ENCODE measurements around the gene TRIM26.
"Not testable (repeated sequence)": the region's sequence is repeated elsewhere in the genome, so short reads cannot be mapped to it uniquely, and the experiment has no call there.

Gene TRIM26

GRCh38 chr6:30154061-30154460 lies 59.1 kb downstream of the TRIM26 start:
- DNase-seq (ENCODE audit: low read depth in 2 of 2), result no peak

DNA sequence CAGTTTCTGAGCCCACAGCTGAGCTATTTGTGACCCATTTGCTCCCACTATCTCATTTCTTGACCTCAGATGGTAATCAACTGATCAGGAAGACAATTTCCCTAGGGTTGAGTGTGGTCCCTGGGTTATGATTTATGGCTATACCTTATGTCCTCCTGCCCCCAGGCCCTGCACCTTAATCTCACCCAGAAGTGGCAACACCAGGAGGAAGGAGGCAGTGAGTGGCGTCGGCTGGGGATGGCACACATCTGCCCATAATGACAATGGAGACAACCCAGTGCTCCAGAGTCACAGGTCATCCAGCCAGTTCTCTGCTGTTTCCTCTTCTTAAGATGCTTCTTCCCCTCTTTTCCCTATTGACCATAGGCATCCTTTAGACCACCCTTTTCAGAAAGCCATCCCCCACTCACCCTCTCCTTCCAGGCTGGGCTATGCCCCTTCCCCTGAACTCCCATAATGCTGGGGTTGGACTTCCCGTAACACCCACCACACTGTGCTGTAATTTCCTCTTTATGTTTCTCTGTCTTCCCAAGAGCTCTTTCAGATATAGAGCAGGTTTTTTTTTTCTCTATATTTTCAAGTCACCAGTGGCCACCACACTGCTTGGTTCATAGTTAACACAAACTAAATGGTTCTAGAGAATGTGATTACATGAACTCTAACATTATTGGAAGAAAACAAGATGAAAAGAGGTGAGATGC lies 60.1 kb downstream of the TRIM26 start:
- DNase-seq (ENCODE audit: low read depth in 2 of 2), result no peak

DNA sequence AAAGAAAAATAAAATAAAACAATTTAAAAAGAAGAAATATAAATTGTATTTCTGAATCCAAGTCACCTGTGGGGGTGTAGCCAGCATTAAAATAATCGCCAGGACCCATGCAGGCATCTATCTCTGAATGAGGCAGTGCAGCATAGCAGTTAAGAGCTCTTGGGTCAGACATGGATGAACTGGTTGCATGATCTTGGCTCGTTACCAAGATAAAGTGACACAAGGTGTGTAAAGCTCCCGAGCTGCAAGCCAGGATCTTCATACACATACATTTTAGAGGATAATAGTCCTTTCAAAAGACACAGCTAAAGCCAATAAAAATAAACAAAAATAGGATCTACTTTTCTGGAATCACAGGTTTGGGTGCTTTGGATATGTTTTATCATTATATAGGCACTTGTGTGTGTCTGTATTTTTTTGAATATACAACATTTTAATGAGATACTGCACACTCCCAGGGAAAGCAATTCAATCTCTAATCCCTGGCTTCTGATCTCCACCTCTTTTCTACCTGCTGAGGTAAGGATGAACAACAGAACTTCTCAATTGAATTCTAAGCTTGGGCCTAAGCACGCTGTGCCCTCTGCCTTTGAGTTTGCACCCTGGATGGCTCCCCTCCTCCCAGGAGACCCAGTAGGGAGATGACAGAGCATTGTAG lies 61.1 kb downstream of the TRIM26 start:
- DNase-seq (ENCODE audit: low read depth in 2 of 2), result no peak

- no peak for DNase-seq (ENCODE audit: low read depth in 2 of 2)
Measured at GRCh38 chr6:30151580-30151979, 61.6 kb downstream of the TRIM26 start.

- no peak for DNase-seq (ENCODE audit: low read depth in 2 of 2)
Measured at GRCh38 chr6:30150671-30151395, 62.4 kb downstream of the TRIM26 start.

GRCh38 chr6:30149858-30150550 lies 63.2 kb downstream of the TRIM26 start:
- DNase-seq (ENCODE audit: low read depth in 2 of 2), result no peak

GRCh38 chr6:30149234-30149633 lies 64.0 kb downstream of the TRIM26 start:
- no peak for DNase-seq (ENCODE audit: low read depth in 2 of 2)

DNA sequence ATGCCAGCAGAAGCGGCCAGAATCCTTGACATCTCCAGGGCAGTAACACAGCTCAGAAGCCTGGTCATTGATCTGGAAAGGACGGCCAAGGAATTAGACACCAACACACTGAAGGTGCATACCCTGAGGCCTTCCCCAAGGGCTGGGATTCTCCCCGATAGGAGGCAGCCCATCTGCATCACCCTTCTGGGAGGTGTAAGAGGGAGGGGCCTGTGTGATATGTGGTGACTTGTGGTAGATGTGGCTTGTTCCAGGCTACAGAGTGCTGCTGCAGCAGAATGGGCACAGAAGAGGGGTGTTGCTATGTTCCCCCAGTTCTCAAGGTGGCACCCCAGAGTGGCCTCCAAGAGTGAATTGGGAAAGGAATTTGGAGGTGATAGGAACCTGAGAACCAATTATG lies 66.1 kb downstream of the TRIM26 start:
- DNase-seq (ENCODE audit: low read depth in 2 of 2), result no peak

- no peak for DNase-seq (ENCODE audit: low read depth in 2 of 2)
Measured at GRCh38 chr6:30145818-30146217, 67.4 kb downstream of the TRIM26 start.

GRCh38 chr6:30144811-30145210 lies 68.4 kb downstream of the TRIM26 start:
- DNase-seq (ENCODE audit: low read depth in 2 of 2), result no peak

DNA sequence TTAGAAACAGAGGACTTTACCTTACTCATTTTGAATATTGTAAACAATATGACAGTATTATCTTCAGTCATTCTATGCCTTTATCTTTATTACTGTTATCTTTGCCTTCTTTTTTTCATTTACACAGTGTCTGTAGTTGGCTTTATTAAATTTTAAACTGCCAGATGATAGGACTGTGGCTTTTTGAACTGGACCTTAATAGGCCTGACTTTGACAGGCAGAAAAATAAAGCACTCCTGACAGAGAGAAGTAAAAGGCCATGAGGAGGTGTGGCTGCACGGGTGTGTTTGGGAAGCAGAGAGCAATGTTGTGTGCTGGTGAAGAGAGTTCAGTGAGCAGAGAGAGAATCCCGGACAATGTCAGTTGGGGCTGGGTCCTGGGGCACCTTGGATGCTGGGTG lies 69.4 kb downstream of the TRIM26 start:
- DNase-seq (ENCODE audit: low read depth in 2 of 2), result no peak

- DNase-seq (ENCODE audit: low read depth in 2 of 2), result no peak
Measured at GRCh38 chr6:30142665-30143064, 70.5 kb downstream of the TRIM26 start.

- DNase-seq (ENCODE audit: low read depth in 2 of 2), result not testable (repeated sequence)
Measured at GRCh38 chr6:30140240-30140639, 73.0 kb downstream of the TRIM26 start.

DNA sequence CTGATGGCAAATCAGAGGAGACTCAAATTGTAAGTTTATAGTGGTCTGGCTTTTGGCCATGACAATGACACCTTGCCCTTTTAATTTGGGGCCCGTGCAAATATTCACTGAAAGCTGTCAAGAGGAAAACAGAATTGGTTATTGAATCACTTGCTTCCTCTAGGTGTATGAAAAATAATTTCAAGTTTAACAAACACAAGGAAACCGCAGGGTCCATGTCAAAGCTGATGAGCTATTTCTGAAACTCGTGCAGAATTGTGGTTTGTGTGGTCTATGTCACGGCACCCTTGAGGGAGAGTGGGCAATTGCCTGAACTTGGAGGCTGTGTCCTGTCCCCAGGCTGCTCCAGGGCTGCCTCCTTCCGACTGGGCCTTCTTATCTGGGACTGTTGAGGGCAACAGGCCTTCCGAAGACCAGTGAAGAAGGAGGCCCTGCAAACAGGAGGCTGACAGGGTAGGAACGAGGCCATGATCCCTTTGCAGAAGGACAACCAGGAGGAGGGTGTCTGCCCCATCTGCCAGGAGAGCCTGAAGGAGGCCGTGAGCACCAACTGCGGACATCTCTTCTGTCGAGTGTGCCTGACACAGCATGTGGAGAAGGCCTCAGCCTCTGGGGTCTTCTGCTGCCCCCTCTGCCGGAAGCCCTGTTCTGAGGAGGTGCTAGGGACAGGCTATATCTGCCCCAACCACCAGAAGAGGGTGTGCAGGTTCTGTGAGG lies 76.5 kb downstream of the TRIM26 start:
- DNase-seq (ENCODE audit: low read depth in 2 of 2), result no peak

GRCh38 chr6:30135757-30136156 lies 77.4 kb downstream of the TRIM26 start, which contains the start of gene TRIM40:
TSS of gene TRIM40 (plus strand) at chr6:30136140. CDS start at chr6:30137037, 897 bp downstream.
- DNase-seq (ENCODE audit: low read depth in 2 of 2), result no peak

- DNase-seq (ENCODE audit: low read depth in 2 of 2), result no peak
Measured at GRCh38 chr6:30135147-30135546, 78.1 kb downstream of the TRIM26 start.

Data from fibroblast of skin of left biceps (primary cell).